ENCODE data around the gene NOLC1.

The NOLC1 gene

DNA sequence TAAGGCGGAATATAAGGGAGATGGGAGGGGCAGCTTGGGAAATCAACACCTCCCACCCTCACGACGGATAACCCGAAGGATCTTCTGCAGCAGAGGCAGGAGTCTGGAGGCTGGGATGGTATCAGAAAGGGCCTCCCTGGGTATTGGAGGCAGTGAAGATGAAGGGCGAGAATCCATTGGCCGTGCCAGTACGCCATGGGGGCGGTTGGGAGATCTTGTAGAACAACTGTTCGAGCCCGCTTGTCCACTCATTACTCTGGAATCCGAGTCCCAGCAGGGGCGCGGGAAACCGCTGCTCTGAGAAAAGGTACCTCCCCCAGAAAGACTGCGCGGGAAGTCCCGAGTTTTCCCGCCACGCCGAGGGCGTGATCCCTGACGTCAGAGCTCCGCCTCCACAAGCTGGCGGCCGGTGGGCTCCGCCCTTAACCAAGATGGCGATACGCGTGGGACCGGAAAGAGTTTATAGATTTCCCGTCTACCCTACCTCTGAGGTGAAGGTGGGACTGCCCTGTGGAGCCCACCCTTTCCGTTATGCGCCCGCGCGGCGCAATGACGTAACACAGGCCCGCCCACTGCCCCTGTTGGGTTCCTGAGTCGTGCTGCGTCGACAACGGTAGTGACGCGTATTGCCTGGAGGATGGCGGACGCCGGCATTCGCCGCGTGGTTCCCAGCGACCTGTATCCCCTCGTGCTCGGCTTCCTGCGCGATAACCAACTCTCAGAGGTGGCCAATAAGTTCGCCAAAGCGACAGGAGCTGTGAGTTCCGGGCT lies at the start of gene NOLC1:
TSS of gene NOLC1 (plus strand) at position 616 of the 771 bp plus-strand sequence. CDS start at position 638, 22 bp downstream.
- DNase-seq, result peak; percentile 98

- no peak for DNase-seq
These were observed 49.8 kb upstream of the NOLC1 start for GRCh38 chr10:102102421-102102820.

GRCh38 chr10:102106998-102107397 lies 45.2 kb upstream of the NOLC1 start:
- DNase-seq, result no peak

DNA sequence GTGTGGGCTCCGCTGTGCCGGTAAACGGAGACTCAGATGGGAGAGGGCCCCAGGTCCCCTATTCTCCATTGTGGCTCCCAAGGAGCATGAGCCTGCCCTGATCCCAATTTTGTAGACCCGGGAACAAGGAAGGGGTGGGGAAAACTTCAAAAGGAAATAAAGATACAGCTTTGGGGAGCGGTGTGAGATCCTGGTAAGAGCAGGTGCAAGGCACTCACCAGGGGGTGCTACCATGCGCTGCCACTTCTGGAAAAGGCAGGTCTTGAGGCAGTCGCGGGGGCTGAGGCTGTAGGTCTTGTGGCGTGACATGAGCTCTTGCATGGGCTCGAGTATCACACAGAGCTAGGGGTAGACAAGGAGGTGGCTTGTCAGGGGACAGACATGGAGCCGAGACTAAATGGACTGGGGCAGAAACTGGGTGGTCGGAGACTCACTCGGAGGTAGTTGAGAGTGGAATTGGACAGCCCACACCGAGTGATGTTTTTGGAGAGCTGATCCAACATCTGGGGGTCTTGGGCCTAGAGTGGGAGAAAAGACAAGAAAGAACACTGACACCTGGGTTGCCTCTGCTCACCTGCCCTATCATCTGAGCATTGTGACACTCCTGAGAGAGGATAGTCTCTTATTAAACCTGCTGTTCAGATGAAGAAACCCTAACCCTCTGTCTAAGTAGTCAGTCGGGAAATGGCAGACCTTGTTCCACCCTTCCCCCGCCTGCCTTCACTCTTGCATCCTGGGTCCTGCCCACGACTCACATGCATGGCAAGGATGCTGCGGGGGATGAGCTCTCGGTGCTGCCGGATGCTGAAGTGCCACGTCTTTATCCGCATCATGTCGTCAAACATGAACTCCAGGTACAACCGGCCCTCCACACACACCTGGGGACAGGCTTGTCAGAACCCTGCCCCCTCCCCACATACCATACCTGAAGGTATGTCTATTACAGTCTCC lies 42.7 kb upstream of the NOLC1 start:
- DNase-seq, result no peak

DNA sequence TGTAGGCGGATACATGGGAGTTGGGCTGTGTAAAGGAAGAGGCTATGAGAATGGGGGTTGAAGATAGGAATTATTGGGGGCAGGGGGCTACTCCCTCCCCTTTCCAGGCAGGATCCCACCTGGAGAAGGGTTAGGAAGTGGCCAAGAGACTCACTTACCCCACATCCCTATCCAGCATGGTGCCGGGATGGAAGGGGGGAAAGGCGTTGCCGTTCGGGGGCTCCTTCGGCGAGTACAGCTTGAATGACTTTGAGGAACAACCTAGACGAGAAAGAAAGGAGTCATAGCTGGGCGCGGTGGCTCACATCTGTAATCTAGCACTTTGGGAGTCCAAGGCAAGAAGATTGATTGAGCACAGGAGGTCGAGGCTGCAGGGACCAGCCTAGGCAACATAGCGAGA lies 40.9 kb upstream of the NOLC1 start:
- DNase-seq, result no peak

DNA sequence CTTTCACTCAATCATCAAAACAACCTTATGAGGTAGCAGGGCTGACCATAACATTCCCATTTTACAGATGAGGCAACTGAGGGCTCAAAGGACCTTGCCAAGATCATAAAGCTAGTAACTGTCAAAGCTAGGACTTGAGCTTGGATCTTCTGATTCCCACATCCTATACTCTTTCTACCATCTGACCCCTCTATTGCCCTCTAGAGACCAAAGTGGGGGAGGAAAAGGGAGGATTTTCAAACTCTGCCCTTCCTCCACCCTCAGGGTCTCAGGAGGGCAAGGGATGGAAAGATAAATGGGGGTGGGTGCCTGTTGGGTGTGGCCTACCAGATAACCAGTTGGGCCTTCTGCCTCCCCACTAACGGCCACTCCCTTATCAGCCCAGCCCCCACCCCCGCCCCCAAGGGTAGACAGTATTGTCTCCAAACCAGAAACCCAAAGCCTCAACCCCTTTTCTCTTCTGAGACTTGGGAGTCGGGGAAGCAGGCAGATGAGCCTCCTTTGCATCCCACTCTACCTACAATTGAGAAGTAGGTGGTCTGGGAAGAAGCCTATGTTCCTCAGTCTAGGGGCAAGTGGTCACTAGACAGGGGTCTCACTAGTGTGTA lies 39.9 kb upstream of the NOLC1 start:
- no peak for DNase-seq

DNA sequence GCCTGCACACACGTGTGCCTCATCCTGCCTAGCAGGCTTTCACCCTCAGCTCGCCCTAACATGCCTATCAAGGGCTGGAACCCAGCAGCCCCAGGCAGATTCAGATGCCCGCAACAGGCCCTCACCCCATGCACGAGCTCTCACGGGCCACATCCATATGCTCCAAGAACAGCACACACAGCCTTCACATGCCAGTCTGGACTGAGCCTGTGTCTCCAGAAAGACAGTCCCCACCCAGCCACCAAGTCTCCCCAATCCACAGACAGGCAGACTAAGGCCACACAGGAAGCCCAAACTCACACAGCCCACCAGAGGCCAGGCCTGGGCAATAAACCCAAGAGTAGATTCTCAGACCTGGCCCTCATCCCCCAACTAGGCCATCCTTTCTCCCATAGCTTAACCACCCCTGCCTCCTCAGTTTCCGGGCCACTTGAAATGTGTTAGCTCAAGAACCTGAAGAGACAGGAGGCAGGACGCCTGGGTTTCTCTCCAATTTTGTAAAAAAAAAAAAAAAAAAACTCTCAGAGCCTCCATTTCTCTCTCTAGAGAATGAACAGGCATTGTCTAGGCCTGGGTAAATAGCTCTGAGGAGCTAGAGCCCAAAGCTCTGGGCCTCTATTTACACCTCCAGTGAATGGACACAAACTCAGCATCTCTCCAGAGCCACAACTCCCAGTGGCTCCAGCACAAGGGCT lies 38.8 kb upstream of the NOLC1 start:
- no peak for DNase-seq

DNA sequence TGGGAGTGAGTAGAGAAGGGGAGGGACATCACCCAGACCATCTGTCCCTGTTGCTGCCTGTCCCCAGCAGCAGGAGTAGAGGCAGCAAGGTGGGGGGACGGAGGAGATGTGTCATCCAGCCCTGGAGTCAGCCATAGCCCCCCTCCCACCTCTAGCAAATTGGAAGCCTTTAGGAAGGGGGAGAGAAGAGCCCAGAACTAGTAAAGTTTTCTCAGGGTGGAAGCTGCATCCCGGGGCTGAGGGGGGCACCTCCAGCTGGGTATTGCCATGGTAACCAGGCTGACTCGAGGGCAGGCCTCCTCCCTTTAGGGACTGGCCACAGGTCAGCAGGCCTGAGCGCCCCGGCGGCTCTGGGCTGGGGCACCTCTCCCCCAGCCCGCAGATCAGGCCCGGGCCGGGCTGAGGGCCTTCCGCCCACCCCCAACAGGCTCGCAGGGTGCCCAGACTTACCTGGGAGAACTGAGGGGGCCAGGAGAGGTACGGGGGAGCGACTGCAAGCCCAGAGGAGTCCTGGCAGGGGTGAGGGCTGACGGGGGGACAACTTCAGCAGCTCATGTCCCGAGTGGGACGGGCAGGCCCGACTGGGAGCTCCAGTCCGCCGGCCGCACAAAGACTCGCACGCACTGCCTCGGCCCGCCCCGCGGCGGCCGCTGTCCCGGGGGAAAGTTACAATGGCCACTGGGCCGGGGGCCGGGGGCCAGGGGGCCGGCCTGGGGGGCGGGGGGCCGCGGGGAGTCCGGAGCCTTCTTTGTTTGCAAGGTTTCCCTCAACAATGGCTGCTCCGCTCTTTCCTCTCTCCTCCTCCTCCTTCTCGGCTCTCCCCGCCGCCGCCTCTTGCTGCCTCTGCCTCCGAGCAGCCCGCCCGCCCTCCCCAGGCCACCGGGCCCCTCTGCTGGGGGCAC lies 38.0 kb upstream of the NOLC1 start:
- DNase-seq, result no peak

- DNase-seq, result peak; percentile 81
These were observed 37.1 kb upstream of the NOLC1 start for GRCh38 chr10:102114861-102115618.

DNA sequence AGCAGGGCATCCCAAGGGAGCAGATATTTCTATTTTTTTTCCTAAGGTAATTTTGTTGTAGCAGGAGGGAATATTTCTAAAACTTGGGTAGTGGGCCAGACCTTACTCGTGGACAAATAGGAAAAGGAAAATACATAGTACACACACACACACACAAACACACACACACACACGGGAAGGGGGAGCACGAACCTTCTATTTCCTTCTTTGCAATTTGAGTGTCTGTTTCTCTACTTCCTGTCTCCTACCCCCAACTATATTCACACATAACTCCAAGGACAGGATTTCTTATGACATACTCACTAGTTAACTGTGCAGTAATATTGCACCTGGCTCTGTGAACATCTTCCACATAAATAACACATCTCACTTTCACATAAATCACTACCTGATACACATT lies 36.4 kb upstream of the NOLC1 start:
- no peak for DNase-seq

DNA sequence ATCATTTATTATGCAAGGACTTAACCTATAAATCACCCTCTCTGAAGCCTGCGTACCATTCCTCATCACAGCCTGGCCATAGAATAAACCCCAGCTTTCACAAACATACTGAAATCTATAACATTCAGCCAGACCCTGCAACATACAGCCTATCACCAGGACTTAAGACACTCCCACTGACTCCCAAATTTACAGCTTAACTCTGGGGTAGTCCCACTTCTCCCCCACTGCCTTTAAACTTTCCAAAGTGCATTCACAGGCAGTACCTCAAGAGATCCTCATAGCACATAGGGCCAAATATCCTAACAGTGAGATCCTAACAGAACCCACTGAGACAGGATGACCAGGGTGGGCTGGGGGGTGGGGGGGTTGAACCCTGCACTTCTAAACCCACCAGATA lies 35.5 kb upstream of the NOLC1 start:
- DNase-seq, result no peak

GRCh38 chr10:102117391-102118159 lies 34.6 kb upstream of the NOLC1 start:
- DNase-seq, result peak; percentile 83

DNA sequence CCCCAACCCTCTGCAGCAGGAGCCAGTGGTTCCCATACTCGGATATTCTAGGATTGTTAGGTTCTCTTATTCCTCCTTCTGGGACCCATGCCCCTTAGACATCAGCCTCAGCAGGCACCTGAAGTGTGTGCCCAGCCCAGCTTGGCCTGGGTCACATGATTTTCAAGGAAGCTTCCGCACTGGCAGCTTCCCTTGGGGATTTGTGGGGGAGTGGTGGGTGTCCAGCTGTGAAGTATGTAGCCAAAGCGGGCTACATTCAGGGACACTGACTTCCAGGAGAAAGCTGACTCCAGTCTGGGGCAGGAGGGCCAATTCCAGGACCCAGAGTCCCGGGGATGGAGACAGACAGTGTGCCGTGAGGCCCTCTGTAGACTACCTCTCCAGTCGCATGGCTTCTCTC lies 33.3 kb upstream of the NOLC1 start:
- DNase-seq, result peak; percentile 30

GRCh38 chr10:102119417-102120141 lies 32.6 kb upstream of the NOLC1 start:
- DNase-seq, result no peak

DNA sequence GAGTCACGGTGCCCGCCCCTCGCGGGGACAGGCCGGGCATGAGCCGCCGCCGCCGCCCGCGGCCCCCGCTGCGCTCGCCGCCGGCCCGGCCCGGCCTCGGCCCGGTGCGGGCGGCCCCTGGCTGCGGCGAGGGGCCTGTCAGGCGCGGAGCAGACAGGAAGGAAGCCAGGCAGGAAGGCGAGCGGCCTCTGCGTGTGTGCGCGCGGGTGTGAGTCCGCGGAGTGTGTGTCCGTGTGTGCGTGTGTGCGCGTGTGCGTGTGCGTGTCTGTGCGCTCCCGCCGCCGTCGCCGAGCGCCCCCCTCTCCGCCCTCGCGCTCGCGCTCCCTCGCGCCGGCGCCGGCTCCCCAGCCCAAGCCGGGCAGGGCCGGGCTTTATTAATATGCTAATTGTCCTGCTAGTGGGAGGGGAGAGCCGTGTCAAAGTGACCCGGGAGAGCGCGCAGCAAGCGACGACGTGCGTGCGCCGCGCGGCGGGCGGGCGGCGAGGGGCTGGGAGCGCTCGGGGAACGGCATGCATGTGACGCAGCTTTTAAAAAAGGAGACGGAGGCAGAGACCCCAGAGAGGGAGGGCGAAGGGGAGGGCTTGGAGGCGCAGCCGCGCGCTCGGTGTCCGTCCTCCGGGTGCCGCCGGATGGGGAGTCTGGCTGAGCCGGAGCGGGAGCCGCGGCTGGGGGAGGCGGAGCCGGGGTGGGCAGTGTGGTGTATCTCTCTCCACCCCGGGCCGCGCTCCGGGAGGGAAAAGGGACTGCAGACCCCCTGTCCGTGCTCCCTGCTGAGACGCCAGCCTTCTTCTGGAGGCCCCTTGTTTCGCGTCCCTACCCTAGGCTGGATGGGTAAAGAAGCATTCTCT lies 31.8 kb upstream of the NOLC1 start, which contains the start of gene LDB1:
TSS of gene LDB1 (minus strand) at position 227 of the 849 bp plus-strand sequence. CDS start 258 bp downstream, outside the sequence.
- peak; percentile 79 for DNase-seq

DNA sequence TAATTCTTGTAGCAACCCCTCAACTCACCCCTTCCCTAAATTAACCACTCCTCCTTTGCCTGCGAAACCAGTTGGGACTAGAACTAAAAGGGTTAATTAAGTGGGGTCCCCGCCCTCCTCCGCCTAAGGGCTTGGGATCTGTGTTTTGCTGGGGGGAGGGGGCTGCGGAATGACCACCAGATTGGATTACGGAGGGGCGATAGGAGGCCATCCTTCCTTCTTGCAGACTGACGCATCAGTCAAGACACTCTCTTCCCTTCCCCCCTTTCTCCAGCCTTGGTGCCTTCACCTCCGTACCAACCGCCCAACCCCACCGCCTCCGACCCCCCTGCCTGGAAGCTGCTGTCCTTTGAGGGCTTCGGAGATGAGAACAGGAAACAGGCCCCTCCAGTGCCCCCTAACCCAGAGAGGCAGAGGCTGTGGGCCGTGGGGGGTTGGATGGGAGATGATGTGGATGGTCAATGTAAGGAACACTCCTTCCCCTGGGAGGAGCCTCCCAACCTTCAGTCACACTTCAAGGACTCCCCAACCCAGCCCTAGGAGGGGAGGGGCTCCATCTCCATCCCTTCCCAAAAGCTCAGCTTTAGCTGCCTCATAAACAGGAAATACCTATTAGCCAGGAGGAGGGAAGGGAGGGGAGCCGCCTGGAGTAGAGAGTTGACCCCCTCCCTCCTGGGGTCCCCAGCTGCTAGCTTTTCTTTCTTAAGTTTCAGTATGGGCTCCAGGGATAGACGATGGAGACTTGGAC lies 31.0 kb upstream of the NOLC1 start:
- DNase-seq, result peak; percentile 27

GRCh38 chr10:102121739-102122372 lies 30.3 kb upstream of the NOLC1 start:
- DNase-seq, result no peak
